Measurements from ENCODE around the gene MFSD8. TPM values are rescaled to one million over a fixed set of nuclear protein-coding genes. Genes with fewer than 3 reads are reported as not detected.

MFSD8 gene
- total and polyA plus RNA-seq, 2 of the 4 experiments (the other 2 are of a cell fraction), result 8.8 to 36.7 TPM

GRCh38 chr4:127959794-127960193 lies 5.2 kb downstream of the MFSD8 start:
- H3K36me3 ChIP-seq (ENCODE audit: control insufficient read depth, insufficient read depth, low read length), result 0 out of 2 replicates have a peak, but pooled peaks cover 3% of the 10 kb centered on the region
- H3K18ac ChIP-seq (ENCODE audit: low read depth, low read length), result no peak overlapping the region
- DNase-seq, result peak; percentile 6
- in situ Hi-C loops (cut with MboI; ENCODE audit: low sequenced_read_pairs) (no loop called here), dilution Hi-C loops (cut with HindIII; ENCODE audit: low sequenced_read_pairs, unreplicated experiment) (no loop called here), intact Hi-C loops (cut with micrococcal nuclease) (loop anchor here (10.0 kb wide), 1 partner anchor 175 kb away; the partner anchor contains the start of gene HSPA4L)
- ATAC-seq (ENCODE audit: low read depth), result peak; percentile 28; the same call in 1 of the 2 replicates
- H3K79me1 ChIP-seq (ENCODE audit: low read depth in 1 of 2, low read length in 2 of 2), result peaks cover 8 to 27% of the 10 kb centered on the region in 2 experiments
- H3K27ac ChIP-seq (ENCODE audit: insufficient read depth, low read length), result peak overlapping the region; percentile 24; the same call in 1 of the 2 replicates
- H3K23ac ChIP-seq (ENCODE audit: low read depth, low read length), result no peak overlapping the region
- H3K9ac ChIP-seq (ENCODE audit: low read depth, low read length), result no peak overlapping the region
- H2BK20ac ChIP-seq (ENCODE audit: low read depth, low read length), result no peak overlapping the region
- no peak overlapping the region for H3K4ac ChIP-seq (ENCODE audit: low read depth, low read length)
- H4K91ac ChIP-seq (ENCODE audit: insufficient read depth, low read depth, low read length), result no peak overlapping the region
- no peak overlapping the region for H4K8ac ChIP-seq (ENCODE audit: low read depth in 2 of 2, low read length in 2 of 2)
- no peaks in the 10 kb centered on the region for H3K4me1 ChIP-seq (ENCODE audit: control insufficient read depth, insufficient read depth, low read length)
- no peaks in the 10 kb centered on the region for H4K20me1 ChIP-seq (ENCODE audit: insufficient read depth, low read length)
- no peak overlapping the region for H2BK15ac ChIP-seq (ENCODE audit: low read depth, low read length)
- H4K5ac ChIP-seq (ENCODE audit: low read depth, low read length), result no peak overlapping the region
- H2AK5ac ChIP-seq (ENCODE audit: low read depth, low read length), result no peak overlapping the region
- BruUV-seq (replicated peaks), result no TSS peak
- no peak overlapping the region for H2AK9ac ChIP-seq (replicated peaks; ENCODE audit: low read depth, low read length, poor library complexity)
- H3K14ac ChIP-seq (replicated peaks; ENCODE audit: low read depth, low read length), result no peak overlapping the region
- TF ChIP-seq NFE2L2 (IDR thresholded peaks at IDR 0.05; ENCODE audit: low read depth, low read length) (no peak), POLR2A (IDR thresholded peaks at IDR 0.05; ENCODE audit: low read depth, low read length) (no peak), BHLHE40 (IDR thresholded peaks at IDR 0.05; ENCODE audit: low read depth, low read length) (no peak), SMC3 (IDR thresholded peaks at IDR 0.05; ENCODE audit: low read depth, low read length) (no peak), FOS (IDR thresholded peaks at IDR 0.05; ENCODE audit: low read depth, low read length) (no peak), ELK1 (IDR thresholded peaks at IDR 0.05; ENCODE audit: borderline replicate concordance, low read depth, low read length) (no peak), CHD1 (IDR thresholded peaks at IDR 0.05; ENCODE audit: low read depth, low read length) (no peak), CTCF (conservative IDR thresholded peaks at IDR 0.05; ENCODE audit: low read depth, low read length) (no peak), MAZ (IDR thresholded peaks at IDR 0.05; ENCODE audit: borderline replicate concordance, low read depth, low read length) (no peak), RCOR1 (IDR thresholded peaks at IDR 0.05; ENCODE audit: insufficient replicate concordance, low read length) (no peak), RFX5 (IDR thresholded peaks at IDR 0.05; ENCODE audit: low read depth, low read length) (no peak), RAD21 (IDR thresholded peaks at IDR 0.05; ENCODE audit: low read length) (no peak), CEBPB (IDR thresholded peaks at IDR 0.05; ENCODE audit: low read depth, low read length) (no peak), MXI1 (IDR thresholded peaks at IDR 0.05; ENCODE audit: borderline replicate concordance, low read depth, low read length) (no peak), MAFK (IDR thresholded peaks at IDR 0.05; ENCODE audit: low read depth, low read length) (no peak), USF2 (IDR thresholded peaks at IDR 0.05; ENCODE audit: low read depth, low read length) (no peak)
- no peak overlapping the region for H2AFZ ChIP-seq (replicated peaks; ENCODE audit: low read length, poor library complexity)
- H3K4me2 ChIP-seq (ENCODE audit: low read depth, low read length), result no peak overlapping the region
- ChIA-PET CTCF (no interaction called here), POLR2A (ENCODE audit: unreplicated experiment) (interaction anchor here (0.7 kb wide), 1 partner anchor 298 kb away, joined by 3 read pairs; no protein-coding TSS in a partner anchor)
- no peaks in the 10 kb centered on the region for H3K9me3 ChIP-seq (ENCODE audit: control insufficient read depth, insufficient read depth, low read length)
- no peaks in the 10 kb centered on the region for H3K9me1 ChIP-seq (ENCODE audit: insufficient read depth, low read length)
- no peak overlapping the region for H3K4me3 ChIP-seq (ENCODE audit: insufficient read depth, low read depth, low read length)
- H3K27me3 ChIP-seq (ENCODE audit: control insufficient read depth, insufficient read depth, low read length), result no peaks in the 10 kb centered on the region
- WGBS, 2 experiments (ENCODE audit: extremely low coverage in 2 of 2, insufficient read length in 1 of 2), result no CpG with 5 or more reads among the region's 1 CpG
- H2BK5ac ChIP-seq (ENCODE audit: low read depth, low read length, poor library complexity, severe bottlenecking), result no peak overlapping the region
- no peak overlapping the region for H2BK120ac ChIP-seq (ENCODE audit: low read depth, low read length)
- no peak overlapping the region for H3K56ac ChIP-seq (ENCODE audit: extremely low read depth, insufficient read depth, low read length)

Data from IMR-90 (cell line).